Smooth muscle cell (in vitro differentiated cells): ENCODE data around the gene PXMP4. TPM values are rescaled to one million over a fixed set of nuclear protein-coding genes. Genes with fewer than 3 reads are reported as not detected.

Experiments used
- DNase-seq: peaks from one replicate; lab custom pipeline; 2025; ENCODE audit not compliant: unreplicated experiment; lab: John Stamatoyannopoulos, UW
- H2AFZ ChIP-seq: fragments of 200-600 bp; sonication (generic); 2 replicates; pipeline ENCODE4 v1.6.0; 2016; ENCODE audit warnings: antibody characterized with exemption, low read depth, mild to moderate bottlenecking
- H3F3A ChIP-seq: fragments of 200-600 bp; sonication (generic); 2 replicates; pipeline ENCODE4 v1.6.0; 2017; ENCODE audit warnings: antibody characterized with exemption, low read depth
- H3K27ac ChIP-seq: fragments of 200-600 bp; sonication (generic); 2 replicates; pipeline ENCODE4 v1.5.1; 2016; ENCODE audit warnings: low read depth, mild to moderate bottlenecking
- H3K27me3 ChIP-seq: fragments of 200-600 bp; sonication (generic); 2 replicates; pipeline ENCODE4 v1.6.1; 2016; ENCODE audit warnings: low read depth, mild to moderate bottlenecking
- H3K36me3 ChIP-seq: fragments of 200-600 bp; sonication (generic); 2 replicates; pipeline ENCODE4 v1.5.1; 2016; ENCODE audit warnings: low read depth
- H3K4me1 ChIP-seq: fragments of 200-600 bp; sonication (generic); 2 replicates; pipeline ENCODE4 v1.5.1; 2016; ENCODE audit warnings: low read depth
- H3K4me2 ChIP-seq: fragments of 200-600 bp; sonication (generic); 2 replicates; pipeline ENCODE4 v1.6.0; 2016; ENCODE audit warnings: mild to moderate bottlenecking
- H3K4me3 ChIP-seq: fragments of 200-600 bp; sonication (generic); 2 replicates; pipeline ENCODE4 v1.5.1; 2016; ENCODE audit warnings: mild to moderate bottlenecking
- H3K79me2 ChIP-seq: fragments of 200-600 bp; sonication (generic); 2 replicates; pipeline ENCODE4 v1.6.0; 2016; ENCODE audit warnings: low read depth, mild to moderate bottlenecking
- H3K9ac ChIP-seq: fragments of 200-600 bp; sonication (generic); 2 replicates; pipeline ENCODE4 v1.6.0; 2016; ENCODE audit warnings: low read depth
- H3K9me3 ChIP-seq: fragments of 200-600 bp; sonication (generic); replicated peaks from 2 replicates; pipeline ENCODE4 v1.5.1; 2016; ENCODE audit warnings: low read depth
- H4K20me1 ChIP-seq: fragments of 200-600 bp; sonication (generic); 2 replicates; pipeline ENCODE4 v1.6.0; 2016; ENCODE audit warnings: low read depth
- CTCF ChIP-seq: fragments of 200-600 bp; sonication (generic); IDR thresholded peaks from 2 replicates; pipeline ENCODE4 v1.5.1; 2017; ENCODE audit warnings: borderline replicate concordance, mild to moderate bottlenecking, antibody characterized with exemption; ENCODE audit not compliant: insufficient read depth, poor library complexity, severe bottlenecking
- WGBS: methylation state at CpG from one replicate; pipeline ENCODE4 v1.1.7; 2016; ENCODE audit warnings: low lambda C conversion rate; 5-methylcytosine and 5-hydroxymethylcytosine counted together
- polyA plus RNA-seq: library from polyadenylated mRNA; unstranded; fragments of >200 nt; fragmentation: Nextera tagmentation; extraction: Ambion mirVana; gene quantifications from 2 replicates; pipeline ENCODE4 v1.2.1, GENCODE V29; 2016
- total RNA-seq: library from RNA; depleted of rRNA; stranded (reverse); fragments of >200 nt; gene quantifications from 2 replicates; pipeline ENCODE4 v1.2.3, GENCODE V29; 2014

Gene PXMP4
- total and polyA plus RNA-seq, 2 experiments from 2014 or later: 2.6 to 8.1 TPM

- no peak overlapping the region for H3K4me2 ChIP-seq
- 96% methylated on average over 8 of the region's 8 CpGs for WGBS
These were observed 48.4 kb downstream of the PXMP4 start for GRCh38 chr20:33671573-33672288.

GRCh38 chr20:33670715-33671499 lies 49.2 kb downstream of the PXMP4 start:
- H3K4me1 ChIP-seq: peaks cover 26% of the 10 kb centered on the region
- H3K27me3 ChIP-seq: no peaks in the 10 kb centered on the region
- WGBS: 97% methylated on average over 6 of the region's 6 CpGs
- H3F3A ChIP-seq: peaks cover 15% of the 10 kb centered on the region
- H3K79me2 ChIP-seq: peaks cover 19% of the 10 kb centered on the region
- no peak overlapping the region for H3K27ac ChIP-seq
- no peaks in the 10 kb centered on the region for H3K36me3 ChIP-seq
- no peaks in the 10 kb centered on the region for H3K9me3 ChIP-seq
- no peak overlapping the region for H2AFZ ChIP-seq
- H3K4me2 ChIP-seq: no peak overlapping the region
- peaks cover 21% of the 10 kb centered on the region for H4K20me1 ChIP-seq
- TF ChIP-seq CTCF: no peak
- no peak overlapping the region for H3K9ac ChIP-seq
- H3K4me3 ChIP-seq: no peak overlapping the region
- DNase-seq: no peak

More at GRCh38 chr20:33671573-33672288, 48.4 kb downstream of the PXMP4 start:
- Histone ChIP-seq H3K9ac (no peak overlapping the region), H3K36me3 (no peaks in the 10 kb centered on the region), H3K4me1 (peaks cover 26% of the 10 kb centered on the region), H4K20me1 (peaks cover 21% of the 10 kb centered on the region), H3K4me3 (no peak overlapping the region), H3K79me2 (peaks cover 19% of the 10 kb centered on the region), H2AFZ (no peak overlapping the region), H3K27ac (no peak overlapping the region), H3K9me3 (no peaks in the 10 kb centered on the region), H3F3A (peaks cover 16% of the 10 kb centered on the region), H3K27me3 (no peaks in the 10 kb centered on the region)
- no peak for DNase-seq
- no peak for TF ChIP-seq CTCF

DNA sequence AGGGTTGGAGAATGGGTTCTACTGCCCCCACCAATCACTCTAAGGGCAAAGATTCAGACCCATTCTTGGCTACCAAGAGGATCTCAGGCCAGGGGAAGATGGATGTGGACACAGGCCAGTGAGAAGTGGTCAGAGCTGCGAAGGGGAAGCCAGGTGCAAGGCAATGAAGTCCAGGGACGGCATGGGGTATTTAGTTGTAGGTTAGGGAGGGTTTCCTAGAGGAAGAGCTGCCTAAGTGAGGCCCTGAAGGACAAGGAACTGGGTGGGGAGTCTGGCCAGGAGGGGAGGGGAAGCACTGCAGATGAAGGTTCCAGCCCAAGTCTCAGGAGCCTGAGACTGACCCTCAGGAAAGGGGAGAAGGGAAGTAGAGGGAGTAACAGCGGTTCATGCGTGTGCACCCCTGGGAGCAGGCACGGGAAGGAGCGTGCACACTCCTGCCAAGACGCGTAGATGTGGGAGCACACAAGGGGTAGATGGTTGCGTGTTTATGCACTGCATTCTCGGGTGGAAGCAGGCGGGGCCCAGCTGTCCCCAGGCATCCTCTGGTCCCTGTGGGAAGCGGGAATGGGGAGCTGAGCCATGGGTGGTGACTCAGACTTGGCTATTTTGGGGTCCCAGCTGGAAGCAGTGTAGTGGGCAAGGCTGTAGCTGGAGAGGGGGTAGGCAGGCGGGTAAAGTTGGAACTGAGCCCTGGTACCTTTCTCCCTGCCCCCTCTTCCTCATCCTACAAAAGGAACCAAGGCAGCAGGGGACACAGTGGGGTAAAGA lies 50.1 kb downstream of the PXMP4 start:
- peaks cover 21% of the 10 kb centered on the region for H4K20me1 ChIP-seq
- DNase-seq: no peak
- no peak overlapping the region for H3K9ac ChIP-seq
- H3K27me3 ChIP-seq: no peaks in the 10 kb centered on the region
- H3K79me2 ChIP-seq: peaks cover 19% of the 10 kb centered on the region
- no peak overlapping the region for H2AFZ ChIP-seq
- WGBS: 97% methylated on average over 13 of the region's 13 CpGs
- TF ChIP-seq CTCF: no peak
- H3K4me3 ChIP-seq: no peak overlapping the region
- H3F3A ChIP-seq: peaks cover 8% of the 10 kb centered on the region
- no peaks in the 10 kb centered on the region for H3K9me3 ChIP-seq
- H3K36me3 ChIP-seq: no peaks in the 10 kb centered on the region
- H3K4me2 ChIP-seq: no peak overlapping the region
- H3K27ac ChIP-seq: no peak overlapping the region
- peaks cover 22% of the 10 kb centered on the region for H3K4me1 ChIP-seq
